Small intestine (tissue), 7 donors: ENCODE results near the gene JPH4. TPM values are rescaled to one million over a fixed set of nuclear protein-coding genes. Genes with fewer than 3 reads are reported as not detected.

Experiments used
- DNase-seq, 2 donors: peaks; one replicate each; pipeline versions ENCODE4 v3.0.0 to v3.0.0-alpha.2; 2013
- FAIRE-seq: peaks from 2 replicates; lab custom pipeline; 2012; peaks lifted over from hg19 to GRCh38; lab: Jason Lieb, UNC
- H3K27ac ChIP-seq, 3 donors: one replicate each; pipeline ENCODE4 v1.5.1; 2013; ENCODE audit warnings: low read length in 2 of 3, mild to moderate bottlenecking in 2 of 3, control low read depth in 1 of 3, inconsistent platforms in 1 of 3, low read depth in 1 of 3, moderate library complexity in 1 of 3
- H3K27me3 ChIP-seq, 3 donors: one replicate each; pipeline ENCODE4 v1.6.1; 2013; ENCODE audit warnings: low read length in 3 of 3, inconsistent platforms in 1 of 3; ENCODE audit not compliant: control insufficient read depth in 3 of 3, insufficient read depth in 3 of 3
- H3K36me3 ChIP-seq, 3 donors: one replicate each; pipeline ENCODE4 v1.6.1; 2013; ENCODE audit warnings: low read length in 3 of 3, inconsistent platforms in 1 of 3, low read depth in 1 of 3, mild to moderate bottlenecking in 1 of 3, moderate library complexity in 1 of 3; ENCODE audit not compliant: control insufficient read depth in 3 of 3, insufficient read depth in 2 of 3
- H3K4me1 ChIP-seq, 3 donors: one replicate each; pipeline ENCODE4 v1.6.1; 2013; ENCODE audit warnings: low read length in 2 of 3, inconsistent platforms in 1 of 3, low read depth in 1 of 3, mild to moderate bottlenecking in 1 of 3, moderate library complexity in 1 of 3; ENCODE audit not compliant: control insufficient read depth in 3 of 3, insufficient read depth in 2 of 3
- H3K4me3 ChIP-seq, 3 donors: one replicate each; pipeline ENCODE4 v1.5.1; 2013; ENCODE audit warnings: low read length in 3 of 3, control low read depth in 1 of 3, inconsistent platforms in 1 of 3, low read depth in 1 of 3, mild to moderate bottlenecking in 1 of 3, moderate library complexity in 1 of 3
- H3K9me3 ChIP-seq, 2 donors: one replicate each; pipeline ENCODE4 v1.6.1; 2013; ENCODE audit warnings: low read depth in 1 of 2, low read length in 1 of 2; ENCODE audit not compliant: control insufficient read depth in 2 of 2, insufficient read depth in 1 of 2
- WGBS, 3 donors: extraction: QIAGEN DNeasy Blood & Tissue Kit; methylation state at CpG; one replicate each; pipeline ENCODE4 v1.1.7; 2013; 5-methylcytosine and 5-hydroxymethylcytosine counted together
- polyA plus RNA-seq, 4 donors: library from polyadenylated mRNA; stranded (reverse) in 3 of 4; unstranded in 1 of 4; fragments of 200-250 nt in 3 of 4; fragments of 120-200 nt in 1 of 4; gene quantifications; one replicate each; pipeline versions ENCODE4 v1.2.1 to v1.2.3, GENCODE V29; 2013
- donor health status: healthy with polysubstance abuse.
- donor health status: control.
- donor health status: control.
- donor health status: Bipolar disorder and iron deficiency.
- donor health status: healthy.

JPH4 gene
- polyA plus RNA-seq, 4 donors, result 0.43 to 4.0 (median 1.1) TPM; not detected in 1

GRCh38 chr14:23579739-23580138 lies 1.1 kb upstream of the JPH4 start:
- H3K9me3 ChIP-seq, result no peaks in the 10 kb centered on the region
- peaks cover 8 to 49% (median 27%) of the 10 kb centered on the region in 3 donors for H3K27me3 ChIP-seq
- no peaks in the 10 kb centered on the region for H3K4me1 ChIP-seq
- H3K36me3 ChIP-seq, result no peaks in the 10 kb centered on the region
- no peak overlapping the region for H3K27ac ChIP-seq
- FAIRE-seq (no peak), DNase-seq (no peak)
- H3K4me3 ChIP-seq, result no peak overlapping the region

- no peaks in the 10 kb centered on the region for H3K9me3 ChIP-seq
- H3K4me3 ChIP-seq, result no peak overlapping the region
- 62 to 90% (median 68%) methylated on average over 3 of the region's 3 CpGs for WGBS, 3 donors
- DNase-seq, result no peak
- FAIRE-seq, result no peak
- no peak overlapping the region for H3K27ac ChIP-seq
- H3K36me3 ChIP-seq, result no peaks in the 10 kb centered on the region
- H3K27me3 ChIP-seq, result peaks cover 8 to 53% (median 27%) of the 10 kb centered on the region in 3 donors
- no peaks in the 10 kb centered on the region for H3K4me1 ChIP-seq
Measured at GRCh38 chr14:23579311-23579630, 681 bp upstream of the JPH4 start.

GRCh38 chr14:23577710-23578392 lies 739 bp downstream of the JPH4 start:
- Histone ChIP-seq H3K4me1 (no peaks in the 10 kb centered on the region), H3K4me3 (peak overlapping the region in 1 of 3 donors; percentile 24), H3K9me3 (no peaks in the 10 kb centered on the region), H3K27ac (peak overlapping the region in 1 of 3 donors; percentile 28), H3K27me3 (peaks cover 8 to 56% (median 27%) of the 10 kb centered on the region in 3 donors), H3K36me3 (no peaks in the 10 kb centered on the region)
- no peak for DNase-seq
- FAIRE-seq, result no peak
- 3 to 5% (median 3%) methylated on average over 22 to 24 of the region's 24 CpGs for WGBS, 3 donors

- no peaks in the 10 kb centered on the region for H3K9me3 ChIP-seq
- H3K4me1 ChIP-seq, result no peaks in the 10 kb centered on the region
- DNase-seq (peak in 1 of 2 donors; percentile 48), FAIRE-seq (no peak)
- 2 to 9% (median 2%) methylated on average over 48 to 67 of the region's 67 CpGs for WGBS, 3 donors
- peaks cover 8 to 60% (median 27%) of the 10 kb centered on the region in 3 donors for H3K27me3 ChIP-seq
- peak overlapping the region in 1 of 3 donors; percentile 28 for H3K27ac ChIP-seq
- no peaks in the 10 kb centered on the region for H3K36me3 ChIP-seq
- H3K4me3 ChIP-seq, result peak overlapping the region in 2 of 3 donors; percentile 24
Measured at GRCh38 chr14:23577004-23577681, 1.4 kb downstream of the JPH4 start.

GRCh38 chr14:23573384-23574015 lies 5.1 kb downstream of the JPH4 start:
- 62 to 78% (median 73%) methylated on average over 5 of the region's 5 CpGs for WGBS, 3 donors
- no peak for FAIRE-seq

GRCh38 chr14:23572836-23573235 lies 5.8 kb downstream of the JPH4 start:
- DNase-seq, result no peak
- Histone ChIP-seq H3K27me3 (peaks cover 8 to 38% (median 24%) of the 10 kb centered on the region in 3 donors), H3K4me1 (peaks cover 0 to 11% (median 2%) of the 10 kb centered on the region in 3 donors), H3K36me3 (no peaks in the 10 kb centered on the region), H3K4me3 (no peak overlapping the region), H3K27ac (no peak overlapping the region), H3K9me3 (no peaks in the 10 kb centered on the region)
- WGBS, 3 donors, result 47 to 66% (median 65%) methylated on average over 4 of the region's 4 CpGs
- FAIRE-seq, result no peak

More at GRCh38 chr14:23573384-23574015, 5.1 kb downstream of the JPH4 start:
- DNase-seq, result no peak
- Histone ChIP-seq H3K4me3 (no peak overlapping the region), H3K27me3 (peaks cover 8 to 45% (median 24%) of the 10 kb centered on the region in 3 donors), H3K4me1 (peaks cover 0 to 4% (median 0%) of the 10 kb centered on the region in 3 donors), H3K36me3 (no peaks in the 10 kb centered on the region), H3K27ac (no peak overlapping the region), H3K9me3 (no peaks in the 10 kb centered on the region)

GRCh38 chr14:23572524-23572828 lies 6.1 kb downstream of the JPH4 start:
- H3K27ac ChIP-seq, result no peak overlapping the region
- 49 to 71% (median 69%) methylated on average over 4 of the region's 4 CpGs for WGBS, 3 donors
- no peaks in the 10 kb centered on the region for H3K36me3 ChIP-seq
- H3K4me3 ChIP-seq, result no peak overlapping the region
- DNase-seq (no peak), FAIRE-seq (no peak)
- peaks cover 0 to 12% (median 2%) of the 10 kb centered on the region in 3 donors for H3K4me1 ChIP-seq
- H3K27me3 ChIP-seq, result peaks cover 8 to 35% (median 21%) of the 10 kb centered on the region in 3 donors
- no peaks in the 10 kb centered on the region for H3K9me3 ChIP-seq

- Histone ChIP-seq H3K4me3 (no peak overlapping the region), H3K36me3 (no peaks in the 10 kb centered on the region), H3K27me3 (peaks cover 8 to 29% (median 17%) of the 10 kb centered on the region in 3 donors), H3K4me1 (peaks cover 0 to 12% (median 2%) of the 10 kb centered on the region in 3 donors), H3K9me3 (no peaks in the 10 kb centered on the region), H3K27ac (no peak overlapping the region)
- DNase-seq (no peak), FAIRE-seq (no peak)
- 58 to 59% (median 59%) methylated on average over 14 of the region's 14 CpGs for WGBS, 3 donors
Measured at GRCh38 chr14:23571701-23572523, 6.7 kb downstream of the JPH4 start.
